Heart left ventricle (tissue), 16 donors: ENCODE results near the gene CASP1. TPM values are rescaled to one million over a fixed set of nuclear protein-coding genes. Genes with fewer than 3 reads are reported as not detected.

ENCODE experiments used
- ATAC-seq, 4 donors: fragments of 200-7000 bp; cut with Tn5 transposase; one replicate each; pipeline ENCODE4 v1.9.1; 2020 to 2022; ENCODE audit warnings: moderate library complexity in 4 of 4, mild to moderate bottlenecking in 3 of 4, moderate number of reproducible peaks in 1 of 4
- DNase-seq, 5 donors: peaks; one replicate each; pipeline ENCODE4 v3.0.0-alpha.2; 2020
- H3K27ac ChIP-seq, 12 donors: fragments of 200-600 bp; sonication (generic) in 4 of 12; one replicate each; pipeline versions ENCODE4 v1.5.0 to v1.8.0; 2016 to 2022; ENCODE audit warnings: mild to moderate bottlenecking in 2 of 12
- H3K27me3 ChIP-seq, 9 donors: fragments of 200-600 bp; sonication (generic) in 2 of 9; one replicate each; pipeline versions ENCODE4 v1.5.1 to v1.8.0; 2016 to 2022; ENCODE audit warnings: mild to moderate bottlenecking in 3 of 9
- H3K36me3 ChIP-seq, 9 donors: fragments of 200-600 bp; sonication (generic) in 2 of 9; one replicate each; pipeline versions ENCODE4 v1.5.0 to v1.8.0; 2018 to 2022; ENCODE audit warnings: mild to moderate bottlenecking in 2 of 9
- H3K4me1 ChIP-seq, 12 donors: fragments of 200-600 bp; sonication (generic) in 4 of 12; one replicate each; pipeline versions ENCODE4 v1.5.0 to v1.8.0; 2016 to 2022; ENCODE audit warnings: mild to moderate bottlenecking in 3 of 12
- H3K4me3 ChIP-seq, 12 donors: fragments of 200-600 bp; sonication (generic) in 4 of 12; one replicate each; pipeline versions ENCODE4 v1.5.0 to v1.8.0; 2017 to 2022; ENCODE audit warnings: mild to moderate bottlenecking in 9 of 12, moderate library complexity in 4 of 12
- H3K9me3 ChIP-seq, 12 donors: fragments of 200-600 bp; sonication (generic) in 4 of 12; one replicate each; pipeline versions ENCODE4 v1.5.0 to v1.8.0; 2016 to 2022; ENCODE audit warnings: mild to moderate bottlenecking in 1 of 12
- CTCF ChIP-seq, 12 donors: fragments of 200-600 bp; sonication (generic) in 4 of 12; IDR thresholded peaks; one replicate each; pipeline versions ENCODE4 v1.5.0 to v1.8.0; 2018 to 2022; ENCODE audit warnings: antibody characterized with exemption in 12 of 12, mild to moderate bottlenecking in 5 of 12
- POLR2A ChIP-seq, 2 donors: fragments of 450-650 bp; IDR thresholded peaks; one replicate each; pipeline ENCODE4 v1.6.1; 2017; ENCODE audit warnings: antibody characterized with exemption in 2 of 2, mild to moderate bottlenecking in 2 of 2, moderate library complexity in 2 of 2
- WGBS, 4 donors: extraction: QIAGEN DNeasy Blood & Tissue Kit in 2 of 4; methylation state at CpG; one replicate each; pipeline versions ENCODE4 v1.1.5 to v1.1.7; 2013 to 2018; 5-methylcytosine and 5-hydroxymethylcytosine counted together
- intact Hi-C, 10 donors: fragments of 100-400 bp; cut with DNase I; formaldehyde crosslinking; loops; one replicate each; pipeline versions ENCODE4 v1.11.1 to v1.14.2; 2022
- polyA plus RNA-seq, 2 donors: library from polyadenylated mRNA; stranded (reverse); fragments of 200-250 nt; gene quantifications; one replicate each; pipeline ENCODE4 v1.2.3, GENCODE V29; 2013
- total RNA-seq, 9 donors: library from RNA; depleted of rRNA in 2 of 9; stranded (reverse); fragments of >200 nt in 2 of 9; fragmentation: NEBNext Ultra II Directional in 3 of 9; extraction: Animal tissue kit (Norgen Biotek cat#: 25700) in 3 of 9; gene quantifications; one replicate each; pipeline versions ENCODE4 v1.1.0 to v1.2.4, GENCODE V29; 2016 to 2023
- donor health status: ischemic (EF 13 %, LVEDD 7.1; RV severe dilation, severe dysfunction).
- donor health status: healthy with polysubstance abuse.
- donor health status: DM: no; HTN: yes; CAD: no.
- donor health status: DM: no; HTN: no; CAD: no.
- donor health status: ischemic (EF 25% LVEDD 6.9; RV normal size, moderate dysfunction).
- donor health status: ischemic (EF 25% LVEDD 5.7; RV mildly dilated, moderate dysfunction).
- donor health status: healthy.
- donor health status: DM: yes; HTN: yes; CAD: no.
- donor health status: ischemic (EF 35%, LVEDD 5.7; RV mildly dilated, moderate dysfunction).
- donor health status: nonischemic (EF 11% LVEDD 7.7; RV severe dilation, severe dysfunction).
- donor health status: DM: yes; HTN: yes; CAD: no.
- donor health status: PGD.
- donor health status: ischemic (EF 29% LVEDD 5.4; RV normal size, mild dysfunction).
- donor health status: nonischemic (EF 23%, LVEDD 6.1; RV moderate dilation, normal function).

Gene CASP1
- total and polyA plus RNA-seq, 11 donors = 2.8 to 68.4 (median 7.8) TPM

GRCh38 chr11:104984808-104985207, 50.1 kb downstream of the CASP1 start:
- Histone ChIP-seq H3K4me1 (no peaks in the 10 kb centered on the region), H3K27me3 (no peaks in the 10 kb centered on the region), H3K27ac (no peak overlapping the region), H3K4me3 (no peak overlapping the region), H3K9me3 (peaks cover 0 to 25% (median 8%) of the 10 kb centered on the region in 12 donors), H3K36me3 (no peaks in the 10 kb centered on the region)
- ATAC-seq (no peak), DNase-seq (no peak)
- TF ChIP-seq POLR2A (IDR thresholded peaks at IDR 0.05) (no peak), CTCF (IDR thresholded peaks at IDR 0.05) (no peak)
- intact Hi-C loops = no loop called here
- WGBS, 4 donors = 55 to 80% (median 71%) methylated on average over 3 of the region's 3 CpGs

DNA sequence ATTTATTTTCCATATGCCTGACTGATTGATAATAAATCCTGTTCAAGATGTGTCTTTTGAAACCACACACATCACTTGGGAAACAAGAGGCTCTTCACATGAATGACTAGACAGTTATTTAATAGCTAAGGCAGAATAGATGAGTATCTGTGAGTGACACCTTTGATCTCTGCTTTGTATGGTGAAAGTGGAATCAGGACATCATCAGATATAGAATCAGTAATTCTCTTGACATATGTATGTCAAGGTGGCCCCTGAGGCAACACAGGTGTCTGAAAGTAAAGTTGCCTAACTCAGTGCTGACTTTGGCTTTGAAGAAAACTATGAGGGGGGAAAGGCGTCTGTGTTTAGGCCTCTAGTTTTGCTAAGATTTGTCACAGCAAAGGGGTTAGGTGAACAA, 55.1 kb downstream of the CASP1 start:
- Histone ChIP-seq H3K9me3 (peaks cover 0 to 3% (median 0%) of the 10 kb centered on the region in 12 donors), H3K4me1 (no peaks in the 10 kb centered on the region), H3K4me3 (no peak overlapping the region), H3K27ac (no peak overlapping the region), H3K36me3 (no peaks in the 10 kb centered on the region), H3K27me3 (no peaks in the 10 kb centered on the region)
- no peak for ATAC-seq
- DNase-seq = no peak
- intact Hi-C loops = no loop called here
- no peak for TF ChIP-seq POLR2A (IDR thresholded peaks at IDR 0.05)
- 85 to 95% (median 93%) methylated on average over 1 of the region's 1 CpG for WGBS, 4 donors

Other genes with a start within 250 kb of the CASP1 start
- 1 to 10 TPM in 1 of 9 donors, under 1 TPM in 3, not detected in 5; 0.39 to 1.3 (median 0.47) TPM for gene CASP12, start 136.7 kb downstream of the CASP1 start, total RNA-seq
- under 1 TPM; 0.10 to 0.15 TPM for gene CASP12, start 136.7 kb downstream of the CASP1 start, polyA plus RNA-seq
- gene CASP4, start 66.6 kb downstream of the CASP1 start, total RNA-seq = 10 to 100 TPM in 7 of 9 donors, 1 to 10 TPM in 2; 7.6 to 74.5 (median 11.2) TPM
- gene CASP4, start 66.6 kb downstream of the CASP1 start, polyA plus RNA-seq = 10 to 100 TPM in 1 of 2 donors, 1 to 10 TPM in 1; 8.1 to 14.9 TPM
- gene CASP5, start 12.0 kb downstream of the CASP1 start, total RNA-seq = 1 to 10 TPM in 1 of 9 donors, under 1 TPM in 1, not detected in 7; 0.45 to 2.7 TPM
- gene CASP5, start 12.0 kb downstream of the CASP1 start, polyA plus RNA-seq = under 1 TPM in 1 of 2 donors, not detected in 1; 0.10 TPM
- 10 to 100 TPM in 2 of 9 donors, 1 to 10 TPM in 7; 3.9 to 43.6 (median 7.7) TPM for gene CARD16, start 10.2 kb upstream of the CASP1 start, total RNA-seq
- gene CARD16, start 10.2 kb upstream of the CASP1 start, polyA plus RNA-seq = 10 to 100 TPM; 12.8 to 19.4 TPM
- not detected for gene CARD18, start 104.6 kb upstream of the CASP1 start, total RNA-seq
- gene CARD18, start 104.6 kb upstream of the CASP1 start, polyA plus RNA-seq = under 1 TPM in 1 of 2 donors, not detected in 1; 0.91 TPM